D721Med (cell line): ENCODE data around the gene TBP.
"Not testable (repeated sequence)": the region's sequence is repeated elsewhere in the genome, so short reads cannot be mapped to it uniquely, and the experiment has no call there.

Source experiments
- DNase-seq: peaks from one replicate; pipeline ENCODE4 v3.0.0; 2011; ENCODE audit warnings: low spot score; ENCODE audit not compliant: insufficient read length
- FAIRE-seq: peaks from 2 replicates; lab custom pipeline; 2011; peaks lifted over from hg19 to GRCh38; lab: Jason Lieb, UNC
- CTCF ChIP-seq: IDR thresholded peaks from 2 replicates; pipeline ENCODE4 v1.5.1; 2012; ENCODE audit warnings: mild to moderate bottlenecking, control low read depth; ENCODE audit not compliant: insufficient read depth; ENCODE audit errors: missing control alignments

TBP gene

GRCh38 chr6:170605574-170606259 is 51.5 kb downstream of the TBP start:
- FAIRE-seq (no peak), DNase-seq (no peak)
- TF ChIP-seq CTCF: no peak

- not testable (repeated sequence) for DNase-seq, FAIRE-seq
These were observed 55.1 kb downstream of the TBP start for GRCh38 chr6:170609225-170609624.

GRCh38 chr6:170612256-170612804 is 58.2 kb downstream of the TBP start:
- DNase-seq, FAIRE-seq: not testable (repeated sequence)

GRCh38 chr6:170616020-170616554 is 61.9 kb downstream of the TBP start:
- not testable (repeated sequence) for FAIRE-seq, DNase-seq
